ENCODE measurements around the gene PDK4.

PDK4 gene

DNA sequence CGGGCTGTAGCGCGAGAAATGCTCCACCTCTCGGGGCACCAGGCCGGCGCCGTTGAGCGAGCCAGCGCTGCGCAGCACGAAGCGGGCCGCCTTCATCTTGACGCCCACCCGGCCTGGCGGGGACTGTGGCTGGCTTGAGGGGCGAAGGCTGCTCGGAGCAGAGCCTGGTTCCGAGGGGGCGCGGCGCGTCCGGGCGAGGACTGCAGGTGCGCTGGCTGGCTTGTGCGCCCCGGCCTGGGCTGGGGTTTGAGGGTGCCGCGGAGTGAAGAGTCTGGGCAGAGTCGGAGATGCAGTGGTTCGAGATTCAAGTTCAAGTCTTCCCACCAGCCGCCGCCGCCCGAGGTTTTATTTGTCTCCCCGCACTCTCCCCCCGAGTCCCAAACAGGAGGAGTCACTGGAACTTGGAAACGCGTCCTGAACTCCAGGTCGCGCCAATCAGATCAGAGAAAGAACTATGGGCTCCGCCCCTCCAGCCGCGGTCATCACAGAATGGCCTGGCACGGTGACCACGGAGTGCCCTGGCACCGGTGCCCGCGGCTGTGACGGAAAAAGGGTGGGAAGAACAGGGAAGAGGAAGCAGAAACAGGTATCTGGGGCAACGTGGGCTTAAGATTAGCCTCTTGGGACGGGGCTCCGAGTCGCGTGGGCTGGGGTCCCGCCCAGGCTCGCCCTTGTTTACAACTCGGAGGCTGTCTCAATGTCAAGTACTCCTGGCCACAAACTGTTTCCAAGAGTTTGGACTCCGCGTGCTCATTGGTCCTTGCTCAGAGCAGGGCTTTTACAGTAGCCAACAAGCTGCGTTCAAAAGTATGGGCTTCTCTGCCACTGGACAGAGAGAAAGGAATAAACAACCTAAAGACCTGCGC lies at the start of gene PDK4:
Gene PDK4, minus strand, starts transcription at position 319 of the 866 bp plus-strand sequence. Its CDS starts 223 bp downstream, at position 96.
- no peak for DNase-seq (ENCODE audit: low read depth in 2 of 2)

DNA sequence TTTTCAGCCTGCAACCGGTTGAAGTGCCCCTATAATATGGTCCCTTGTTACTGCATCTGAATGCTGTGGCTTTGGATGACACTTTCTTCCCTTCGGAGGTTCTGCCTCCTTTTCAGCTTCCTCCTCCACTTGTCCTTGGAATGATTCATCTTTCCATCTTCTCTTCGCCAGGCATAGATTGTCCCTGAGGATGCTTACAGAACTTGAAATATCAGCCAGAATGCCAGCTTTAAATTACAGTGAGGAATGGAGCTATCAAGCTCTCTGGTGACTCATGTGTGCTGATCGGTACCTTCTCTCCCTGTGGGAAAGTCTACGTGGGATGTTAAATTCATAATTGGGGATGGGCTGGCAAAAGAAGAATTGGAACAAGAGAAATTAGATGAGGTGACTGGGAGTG lies 45.9 kb upstream of the PDK4 start:
- no peak for DNase-seq (ENCODE audit: low read depth in 2 of 2)

DNA sequence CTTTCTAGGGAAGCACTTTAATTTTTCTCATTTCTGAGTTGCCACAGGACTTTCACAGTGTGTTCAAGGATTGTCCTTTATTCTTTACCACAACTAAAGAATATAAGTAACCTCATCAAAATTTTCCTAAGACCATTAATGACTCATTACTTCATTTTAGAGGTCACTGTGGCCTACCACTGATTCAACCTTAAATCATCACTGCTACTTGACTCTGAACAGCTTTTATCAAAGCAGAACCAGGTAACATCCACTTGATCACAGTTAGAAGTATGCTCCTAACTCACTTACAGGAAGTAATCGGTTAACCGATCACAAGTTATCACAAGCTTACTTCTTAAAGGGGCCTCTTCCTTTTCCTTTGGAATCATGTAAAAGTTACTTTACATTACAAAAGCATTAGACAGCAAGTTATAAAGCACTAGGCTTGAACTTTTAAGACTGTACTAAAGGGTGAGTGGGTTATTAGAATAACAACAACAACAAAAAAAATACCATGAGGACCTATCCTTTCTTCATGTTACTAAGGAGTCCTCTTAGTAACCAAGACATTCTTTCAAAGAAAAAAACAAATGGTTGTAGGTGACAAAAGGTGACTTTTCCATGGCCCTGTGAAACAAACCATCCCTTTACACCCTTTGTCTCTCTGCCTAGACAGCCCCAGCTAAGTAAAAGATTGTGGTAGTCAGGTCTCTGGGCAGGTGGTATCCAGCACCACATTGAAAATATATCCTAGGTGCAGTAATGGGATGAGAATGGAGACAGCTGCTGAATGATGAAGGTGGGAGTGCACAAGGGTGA lies 40.0 kb upstream of the PDK4 start:
- DNase-seq (ENCODE audit: low read depth in 2 of 2): no peak

DNA sequence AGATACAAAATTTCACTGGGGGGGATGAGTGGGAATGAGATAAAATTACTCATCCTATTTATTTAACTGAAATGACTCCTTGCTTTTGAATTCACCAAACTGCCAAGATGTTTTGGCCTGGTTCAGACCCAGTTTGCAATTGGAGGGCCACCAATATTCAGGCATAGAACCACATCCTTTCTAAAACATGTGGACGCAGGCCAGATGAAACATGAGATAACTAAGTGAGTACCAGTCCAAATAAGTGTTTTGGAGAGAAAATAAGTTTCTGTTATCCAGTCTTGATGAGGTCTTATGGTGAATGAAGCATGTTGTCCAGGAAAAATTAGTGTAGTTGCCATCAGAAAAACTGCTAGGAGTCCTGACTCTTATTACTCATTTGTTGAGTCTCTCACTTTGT lies 36.3 kb upstream of the PDK4 start:
- DNase-seq (ENCODE audit: low read depth in 2 of 2): no peak

DNA sequence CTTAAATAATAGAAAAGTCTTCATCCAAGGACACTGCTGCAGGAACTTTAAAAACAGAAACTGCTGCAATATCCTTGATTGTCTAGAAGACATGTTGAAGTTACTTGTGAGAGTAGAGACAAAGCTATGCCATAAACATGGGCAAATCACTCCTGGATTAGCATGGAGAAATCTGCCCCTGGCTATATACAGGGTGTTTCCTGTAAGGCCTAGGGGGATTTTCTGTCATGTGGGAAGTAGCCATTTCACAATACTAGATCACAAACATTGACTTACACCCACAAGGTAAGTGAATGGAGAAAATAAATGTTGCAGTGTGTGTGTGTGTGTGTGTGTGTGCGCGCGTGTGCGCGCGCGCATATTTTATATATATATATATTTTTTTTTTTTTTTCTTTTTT lies 35.2 kb upstream of the PDK4 start:
- no peak for DNase-seq (ENCODE audit: low read depth in 2 of 2)

DNA sequence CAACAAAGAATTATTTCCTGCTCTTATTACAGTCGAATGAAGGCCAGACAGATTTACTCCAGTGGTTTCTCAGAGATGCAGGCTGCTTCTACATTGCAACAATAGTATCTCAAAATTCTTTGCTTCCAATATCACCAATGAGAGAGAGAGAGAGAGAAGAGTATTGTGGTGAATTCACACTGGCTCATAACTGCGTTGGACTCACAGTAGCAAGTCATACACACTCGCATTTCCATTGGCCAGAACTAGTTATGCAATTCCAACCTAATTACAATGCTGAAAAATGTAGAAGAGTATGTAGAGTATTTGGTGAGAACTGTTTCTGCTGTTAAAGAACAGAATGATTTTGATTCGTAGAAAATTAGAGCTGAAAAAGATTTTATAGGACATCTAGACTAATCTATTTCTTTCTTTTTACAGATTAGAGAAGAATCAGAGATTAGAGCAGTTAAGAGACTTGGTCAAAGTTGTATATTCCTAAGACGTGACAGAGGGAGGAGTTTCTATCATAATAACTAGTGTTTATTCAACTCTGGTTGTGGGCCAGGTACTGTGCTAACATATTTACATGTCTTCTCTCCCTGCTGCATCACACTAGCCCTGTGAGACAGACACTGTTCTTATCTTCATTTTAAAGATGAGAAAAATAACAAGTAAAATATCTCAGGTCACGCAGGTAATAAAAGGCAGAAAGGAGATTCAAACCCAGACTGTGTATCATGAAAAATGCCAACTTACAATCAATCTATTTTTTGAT lies 34.6 kb upstream of the PDK4 start:
- DNase-seq (ENCODE audit: low read depth in 2 of 2): no peak

DNA sequence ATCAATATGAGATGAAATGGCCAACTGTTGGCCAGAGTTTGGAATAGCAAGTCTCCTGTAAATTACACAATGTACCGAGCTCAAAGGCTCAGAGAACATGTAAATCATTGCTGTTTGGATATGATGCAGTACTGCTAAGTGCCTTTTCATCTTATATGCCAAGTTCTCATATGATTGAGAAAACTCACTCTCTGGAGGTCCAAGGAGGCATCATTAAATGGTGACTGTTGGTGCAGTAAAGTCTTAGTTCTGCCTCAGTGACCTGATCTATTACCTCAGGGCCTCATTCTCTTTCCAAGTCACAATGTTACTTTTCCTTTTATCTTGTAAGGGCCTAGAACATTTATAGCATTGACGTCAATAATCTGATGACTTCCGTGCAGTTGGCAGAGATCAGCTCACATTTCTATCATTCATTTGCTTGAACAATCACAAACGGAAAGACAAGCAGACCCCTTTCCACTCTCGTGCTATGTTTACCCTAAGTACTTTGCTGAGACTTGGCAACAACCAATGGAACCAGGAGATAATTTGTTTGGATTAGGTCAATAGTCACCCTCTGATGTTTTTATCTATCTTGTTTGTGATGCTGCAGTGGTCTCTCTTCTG lies 32.6 kb upstream of the PDK4 start:
- no peak for DNase-seq (ENCODE audit: low read depth in 2 of 2)

DNA sequence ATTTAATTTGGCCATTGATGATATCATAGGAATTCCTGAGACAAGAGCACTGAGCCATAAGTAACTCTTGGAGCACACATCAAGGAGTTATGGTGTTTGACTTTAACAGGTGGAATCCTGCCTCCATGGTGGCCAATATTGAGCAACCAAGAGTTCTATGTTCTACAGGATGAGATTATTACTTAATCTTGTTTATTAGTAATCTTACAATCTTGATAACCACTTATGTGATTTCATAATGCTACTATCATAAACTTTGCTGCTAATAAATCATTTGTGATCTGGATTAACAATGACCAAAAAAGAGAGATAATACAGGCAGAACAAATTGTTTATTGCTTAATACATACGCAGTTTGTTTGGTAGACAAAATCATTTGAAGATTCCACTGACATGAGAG lies 27.5 kb upstream of the PDK4 start:
- no peak for DNase-seq (ENCODE audit: low read depth in 2 of 2)

DNA sequence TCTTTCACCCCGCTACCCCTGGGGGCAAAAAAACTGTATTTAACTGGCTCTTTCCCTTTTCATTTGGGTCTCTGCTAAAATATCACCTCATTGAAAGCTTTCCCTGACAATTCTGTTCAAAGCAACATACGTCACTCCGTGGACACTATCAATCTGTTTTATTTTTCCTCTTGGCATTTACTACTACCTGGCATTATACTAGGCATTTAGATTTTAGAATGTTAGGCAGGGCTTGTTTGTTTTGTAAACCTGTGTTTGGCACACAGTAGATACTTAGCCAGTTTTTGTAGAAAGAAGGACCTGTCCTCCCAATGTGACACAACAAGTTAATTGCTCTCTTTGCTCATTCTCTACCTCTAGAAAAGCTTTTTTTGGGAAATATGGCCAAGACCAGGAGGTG lies 26.5 kb upstream of the PDK4 start:
- no peak for DNase-seq (ENCODE audit: low read depth in 2 of 2)

DNA sequence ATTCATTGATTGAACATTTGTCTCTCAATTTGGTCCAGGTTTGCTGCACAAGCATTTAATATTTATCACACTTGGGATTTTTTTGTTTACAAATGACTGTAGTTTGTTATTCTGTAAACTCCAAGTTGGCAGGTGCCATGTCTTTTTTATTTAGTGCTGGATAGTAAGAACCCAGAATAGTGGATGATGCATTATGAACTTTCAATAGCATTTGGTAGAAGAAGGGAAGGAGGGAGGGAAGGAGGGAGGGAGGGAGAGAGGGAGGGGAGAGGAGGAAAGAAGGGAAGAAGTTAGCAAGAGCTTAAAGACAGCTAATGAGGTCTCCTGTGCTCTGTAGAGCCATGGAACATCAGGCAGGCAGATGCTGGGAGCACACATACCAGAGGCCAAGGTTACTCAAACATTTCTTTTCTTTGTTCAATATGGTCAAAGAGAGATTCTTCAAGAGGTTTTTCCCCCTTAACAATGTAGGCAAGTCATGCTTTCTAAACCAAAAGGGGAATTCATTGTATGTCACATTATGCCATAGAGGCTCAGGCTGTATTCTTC lies 25.8 kb upstream of the PDK4 start:
- DNase-seq (ENCODE audit: low read depth in 2 of 2): no peak

DNA sequence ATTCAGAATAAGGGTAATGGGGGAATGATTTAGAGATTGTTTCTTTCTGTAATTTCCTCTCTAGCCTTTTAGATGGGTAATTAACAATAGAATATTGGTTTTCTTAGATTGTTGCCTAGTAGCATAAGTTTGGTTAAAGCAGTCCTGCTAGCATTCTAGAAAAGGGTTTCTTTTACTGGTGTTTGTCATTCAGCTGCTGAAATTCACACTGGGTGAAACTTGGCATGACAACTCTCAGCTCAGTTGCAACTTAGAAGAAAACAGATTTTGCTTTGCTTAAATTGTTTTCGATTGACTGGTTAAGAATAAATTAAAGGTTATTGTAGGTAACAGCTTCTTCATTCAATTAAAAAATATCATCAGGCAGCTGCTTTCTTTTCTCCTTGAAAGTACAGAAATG lies 25.1 kb upstream of the PDK4 start:
- DNase-seq (ENCODE audit: low read depth in 2 of 2): no peak

DNA sequence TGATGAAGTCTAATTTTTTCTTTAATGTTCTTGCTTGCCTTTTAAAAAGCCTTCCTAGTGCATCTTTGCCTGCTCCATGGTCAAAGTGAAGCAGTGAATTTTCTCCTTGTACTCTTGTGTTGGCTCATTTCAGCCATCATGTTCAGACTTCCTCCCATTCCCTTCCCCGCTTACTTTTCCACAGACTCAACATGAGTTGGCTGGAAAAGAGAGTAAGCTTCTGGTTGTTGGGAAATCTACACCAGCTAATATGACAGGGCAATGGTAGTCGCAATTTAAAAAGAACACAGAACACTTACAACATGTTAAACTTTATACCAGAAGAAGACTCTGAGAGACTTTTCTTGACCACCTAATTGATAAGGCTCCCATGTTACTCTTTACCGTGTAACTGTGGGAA lies 24.3 kb upstream of the PDK4 start:
- DNase-seq (ENCODE audit: low read depth in 2 of 2): no peak

DNA sequence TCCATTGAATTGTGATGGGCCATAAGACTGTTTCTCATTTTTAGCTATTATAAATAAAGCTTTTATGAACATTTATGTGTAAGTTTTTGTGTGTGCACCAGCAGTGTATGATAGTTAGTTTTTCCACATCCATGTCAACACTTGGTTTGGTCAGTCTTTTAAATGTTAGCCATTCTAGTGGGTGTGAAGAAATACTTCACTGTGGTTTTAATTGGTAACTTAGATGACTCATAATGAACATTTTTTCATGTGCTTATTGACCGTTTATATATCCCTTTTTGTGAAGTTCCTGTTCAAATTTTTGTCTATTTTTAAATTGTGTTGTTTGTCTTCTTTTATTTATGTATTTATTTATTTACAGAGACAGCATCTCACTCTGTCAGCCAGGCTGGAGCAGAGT lies 23.6 kb upstream of the PDK4 start:
- DNase-seq (ENCODE audit: low read depth in 2 of 2): no peak

DNA sequence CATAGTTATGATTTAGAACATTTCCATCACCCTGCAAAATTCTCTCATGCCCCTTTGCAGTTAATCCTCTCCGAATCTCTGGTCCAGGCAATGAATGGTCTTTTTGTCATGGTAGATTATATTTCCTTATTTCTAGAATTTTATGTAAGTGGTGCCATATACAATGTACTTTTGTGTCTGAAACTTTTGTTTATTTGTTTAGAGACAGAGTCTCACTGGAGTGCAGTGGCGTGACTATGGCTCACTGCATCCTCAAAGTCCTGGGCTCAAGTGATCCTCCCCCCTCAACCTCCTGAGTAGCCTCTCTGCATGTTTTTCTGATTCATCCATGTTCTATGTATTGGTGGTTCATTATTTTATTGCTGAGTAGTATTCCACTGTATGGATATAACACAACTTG lies 23.2 kb upstream of the PDK4 start:
- no peak for DNase-seq (ENCODE audit: low read depth in 2 of 2)

DNA sequence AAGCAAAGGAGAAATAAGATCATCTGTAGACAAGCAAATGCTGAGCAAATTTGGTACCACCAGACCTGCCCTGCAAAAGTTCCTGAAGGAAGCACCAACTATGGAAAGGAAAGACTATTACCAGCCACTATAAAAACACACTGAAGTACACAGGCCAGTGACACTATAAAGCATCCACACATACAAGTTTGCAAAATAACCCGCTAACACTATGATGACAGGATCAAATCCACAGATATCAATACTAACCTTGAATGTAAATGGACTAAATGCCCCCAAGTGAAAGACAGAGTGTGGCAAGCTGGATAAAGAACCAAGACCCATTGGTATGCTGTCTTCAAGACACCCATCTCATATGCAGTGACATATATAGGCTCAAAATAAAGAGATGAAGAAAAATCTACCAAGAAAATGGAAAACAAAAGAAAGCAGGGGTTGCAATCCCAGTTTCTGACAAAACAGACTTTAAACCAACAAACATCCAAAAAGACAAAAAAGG lies 18.2 kb upstream of the PDK4 start:
- DNase-seq (ENCODE audit: low read depth in 2 of 2): no peak

DNA sequence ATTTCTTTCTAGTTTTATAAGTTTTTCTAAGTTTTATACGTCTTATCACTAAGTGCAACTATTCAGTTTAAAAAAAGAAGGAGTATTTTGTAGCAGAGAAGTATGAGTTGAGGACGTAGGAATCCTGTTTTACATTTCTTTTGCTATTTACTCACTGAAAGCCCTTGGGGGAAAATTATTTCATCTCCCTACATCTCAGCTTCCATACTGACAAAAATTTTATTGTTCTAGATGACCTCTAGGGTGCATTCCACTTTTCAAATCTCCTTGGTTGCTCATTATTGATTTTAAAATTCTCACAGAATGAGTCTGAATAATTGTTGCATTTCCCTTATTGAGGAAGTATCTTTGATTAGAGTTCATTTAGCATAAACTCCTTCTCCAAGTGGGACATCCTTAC lies 14.9 kb upstream of the PDK4 start:
- DNase-seq (ENCODE audit: low read depth in 2 of 2): no peak

DNA sequence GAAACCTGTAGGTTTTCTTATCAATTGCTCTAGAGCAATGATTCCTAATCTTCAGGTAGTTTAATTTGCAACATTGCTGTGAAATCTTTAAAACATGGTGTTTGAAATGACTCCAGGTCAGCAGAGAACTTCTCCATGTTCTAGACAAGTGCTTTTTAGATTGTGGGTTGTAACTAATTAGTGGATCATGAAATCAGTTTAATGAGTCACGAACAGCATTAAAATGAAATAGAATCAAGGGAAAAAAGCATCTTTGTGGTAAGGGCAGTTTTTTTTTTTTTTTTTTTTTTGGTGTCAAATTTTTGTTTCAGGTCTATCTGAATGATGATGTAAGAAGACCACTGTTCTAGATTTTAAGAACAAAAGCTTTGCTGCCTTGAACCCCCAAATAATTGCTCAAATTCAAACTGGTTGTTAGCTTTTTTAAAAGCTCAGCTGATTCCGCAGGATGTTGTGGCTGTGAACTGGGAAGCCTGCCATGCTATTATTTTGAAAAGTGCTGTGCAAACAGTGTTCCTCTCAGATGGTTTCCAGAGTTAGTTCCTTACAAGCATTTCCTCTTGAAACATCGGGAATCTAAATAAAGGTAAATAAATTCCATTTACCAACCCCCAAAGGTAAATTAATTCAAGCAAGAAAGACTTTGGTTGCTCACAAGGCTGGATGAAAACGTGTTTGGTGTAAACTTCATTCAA lies 13.1 kb upstream of the PDK4 start:
- no peak for DNase-seq (ENCODE audit: low read depth in 2 of 2)

DNA sequence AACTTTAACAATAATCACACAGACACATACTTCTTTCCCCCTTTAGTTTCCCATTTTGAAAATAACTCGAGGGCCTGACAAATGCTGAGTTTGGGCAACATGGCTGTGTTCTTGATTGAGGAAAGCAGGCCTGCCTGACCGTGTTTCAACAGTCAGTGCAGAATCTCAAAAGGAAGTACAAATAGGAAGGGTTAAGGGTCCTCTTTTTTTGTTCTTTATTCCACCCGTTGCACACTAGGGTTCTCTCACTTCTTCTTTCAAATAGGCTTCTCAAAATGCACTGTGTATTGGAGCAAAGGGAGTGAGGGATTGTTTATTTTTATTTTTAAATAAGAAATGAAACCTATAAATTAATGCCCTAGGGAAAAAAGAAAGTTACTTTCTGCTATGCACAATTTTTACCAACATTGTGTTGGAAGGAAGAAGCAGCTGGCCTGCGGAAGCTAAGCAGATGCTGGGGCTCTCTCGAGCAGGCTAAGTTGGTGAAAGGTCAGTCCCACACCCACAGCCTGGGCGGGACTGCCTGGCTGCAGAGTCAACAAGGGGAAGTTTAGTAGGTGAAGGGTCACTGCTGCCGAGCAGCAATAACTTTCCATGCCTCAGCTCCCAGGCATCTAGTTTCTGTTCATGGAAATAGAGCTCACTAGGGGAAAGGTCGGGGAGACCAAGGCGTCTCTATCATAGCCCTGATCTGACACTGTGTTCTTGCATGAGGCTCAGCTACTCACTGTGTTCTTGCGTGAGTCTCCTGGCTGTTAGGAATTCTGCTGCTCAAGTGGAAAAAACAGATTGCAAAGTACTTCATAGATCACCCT lies 12.2 kb upstream of the PDK4 start:
- no peak for DNase-seq (ENCODE audit: low read depth in 2 of 2)

DNA sequence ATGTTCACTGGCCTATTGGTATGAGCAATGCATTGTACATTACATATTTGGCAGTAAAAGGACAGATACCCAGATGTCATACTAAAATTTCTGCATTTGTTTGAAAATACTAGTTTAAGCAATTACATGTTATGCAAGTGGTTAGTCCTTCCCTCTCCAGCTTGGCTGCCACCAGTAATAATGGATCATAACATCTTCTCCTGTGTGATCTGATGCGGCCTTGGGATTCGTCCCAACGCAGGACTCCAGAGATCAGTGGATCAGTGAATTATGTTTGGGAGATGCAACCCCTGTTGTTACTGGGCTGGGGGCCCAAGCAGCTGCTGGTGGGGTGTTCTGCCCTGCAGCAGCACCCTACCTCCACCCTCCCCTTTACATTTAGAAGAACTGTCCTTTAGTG lies 11.2 kb upstream of the PDK4 start:
- no peak for DNase-seq (ENCODE audit: low read depth in 2 of 2)

DNA sequence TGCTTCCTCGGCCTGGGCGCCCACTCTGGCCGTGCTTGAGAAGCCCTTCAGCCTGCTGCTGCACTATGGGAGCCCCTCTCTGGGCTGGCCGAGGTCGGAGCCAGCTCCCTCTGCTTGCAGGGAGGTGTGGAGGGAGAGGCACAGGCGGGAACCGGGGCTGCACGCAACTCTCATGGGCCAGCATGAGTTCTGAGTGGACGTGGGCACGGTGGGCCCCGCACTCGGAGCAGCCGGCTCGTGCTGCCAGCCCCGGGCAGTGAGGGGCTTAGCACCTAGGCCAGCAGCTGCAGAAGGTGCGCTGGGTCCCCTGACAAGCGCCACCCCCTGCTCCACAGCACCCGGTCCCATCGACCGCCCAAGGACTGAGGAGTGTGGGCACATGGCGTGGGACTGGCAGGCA lies 9.0 kb upstream of the PDK4 start:
- no peak for DNase-seq (ENCODE audit: low read depth in 2 of 2)
